ENCODE data around the gene PPP1R14C.

DNA sequence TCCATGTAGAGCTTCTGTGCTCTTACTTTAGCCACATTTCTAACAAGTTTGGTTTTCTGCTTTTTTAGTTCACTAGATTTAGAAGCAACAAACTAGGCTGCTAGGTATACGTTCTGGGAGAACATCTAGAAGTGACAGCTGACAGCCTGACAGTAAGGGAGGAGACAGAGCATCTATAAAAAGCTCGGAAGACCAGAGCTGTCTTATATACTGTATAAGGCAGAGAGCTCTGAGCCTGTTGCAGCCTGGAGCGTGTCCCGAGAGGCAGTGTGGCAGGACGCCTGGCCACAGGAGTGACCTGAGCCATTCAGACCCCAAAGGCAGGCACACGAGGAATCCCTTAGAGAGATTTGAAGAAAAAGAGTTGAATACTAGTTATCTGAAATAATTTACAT, 24.6 kb downstream of the PPP1R14C start:
- TF ChIP-seq, protein P1, sequence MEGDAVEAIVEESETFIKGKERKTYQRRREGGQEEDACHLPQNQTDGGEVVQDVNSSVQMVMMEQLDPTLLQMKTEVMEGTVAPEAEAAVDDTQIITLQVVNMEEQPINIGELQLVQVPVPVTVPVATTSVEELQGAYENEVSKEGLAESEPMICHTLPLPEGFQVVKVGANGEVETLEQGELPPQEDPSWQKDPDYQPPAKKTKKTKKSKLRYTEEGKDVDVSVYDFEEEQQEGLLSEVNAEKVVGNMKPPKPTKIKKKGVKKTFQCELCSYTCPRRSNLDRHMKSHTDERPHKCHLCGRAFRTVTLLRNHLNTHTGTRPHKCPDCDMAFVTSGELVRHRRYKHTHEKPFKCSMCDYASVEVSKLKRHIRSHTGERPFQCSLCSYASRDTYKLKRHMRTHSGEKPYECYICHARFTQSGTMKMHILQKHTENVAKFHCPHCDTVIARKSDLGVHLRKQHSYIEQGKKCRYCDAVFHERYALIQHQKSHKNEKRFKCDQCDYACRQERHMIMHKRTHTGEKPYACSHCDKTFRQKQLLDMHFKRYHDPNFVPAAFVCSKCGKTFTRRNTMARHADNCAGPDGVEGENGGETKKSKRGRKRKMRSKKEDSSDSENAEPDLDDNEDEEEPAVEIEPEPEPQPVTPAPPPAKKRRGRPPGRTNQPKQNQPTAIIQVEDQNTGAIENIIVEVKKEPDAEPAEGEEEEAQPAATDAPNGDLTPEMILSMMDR (optimal IDR thresholded peaks at IDR 0.05 in 1 of 3, IDR thresholded peaks at IDR 0.05 in 1 of 3, conservative IDR thresholded peaks at IDR 0.05 in 1 of 3; ENCODE audit: extremely low read depth in 1 of 3, insufficient read depth in 2 of 3, low read length in 3 of 3), result no peak
- TF ChIP-seq EZH2 (IDR thresholded peaks at IDR 0.05; ENCODE audit: low read length), result no peak

Data from keratinocyte (primary cell).